HepG2 (cell line): ENCODE data around the gene CORT. TPM values are rescaled to one million over a fixed set of nuclear protein-coding genes. Genes with fewer than 3 reads are reported as not detected.
A peak's percentile ranks its signal among the peaks of the same experiment; 100 is the strongest.

Experiments used
- ARID4A ChIP-seq: sonication (generic); formaldehyde crosslinking; IDR thresholded peaks from 2 replicates; pipeline ENCODE4 v1.5.0; 2020; ENCODE audit warnings: mild to moderate bottlenecking, missing genetic modification reagents, borderline replicate concordance
- CHD4 ChIP-seq: fragments of 200-600 bp; sonication (generic); IDR thresholded peaks from 2 replicates; pipeline ENCODE4 v1.7.0; 2017; ENCODE audit warnings: mild to moderate bottlenecking, low read length, borderline replicate concordance
- DZIP1 ChIP-seq: sonication (generic); formaldehyde crosslinking; IDR thresholded peaks from 2 replicates; pipeline ENCODE4 v1.5.0; 2020; ENCODE audit warnings: mild to moderate bottlenecking, missing genetic modification reagents
- FOXM1 ChIP-seq: sonication (generic); formaldehyde crosslinking; IDR thresholded peaks from 2 replicates; pipeline ENCODE4 v1.5.0; 2020; ENCODE audit warnings: missing genetic modification reagents
- HNF4A ChIP-seq: sonication (generic); formaldehyde crosslinking; IDR thresholded peaks from 2 replicates; pipeline ENCODE4 v1.4.0; 2020; ENCODE audit warnings: missing genetic modification reagents
- NFKB2 ChIP-seq: sonication (generic); formaldehyde crosslinking; IDR thresholded peaks from 2 replicates; pipeline ENCODE4 v1.4.0; 2020; ENCODE audit warnings: missing genetic modification reagents, borderline replicate concordance
- NR1H2 ChIP-seq: sonication (generic); formaldehyde crosslinking; IDR thresholded peaks from 2 replicates; pipeline ENCODE4 v1.8.1; 2022; ENCODE audit warnings: low read depth, missing genetic modification reagents, borderline replicate concordance
- NR2C2 ChIP-seq: sonication (generic); formaldehyde crosslinking; IDR thresholded peaks from 2 replicates; pipeline ENCODE4 v1.4.0; 2020; ENCODE audit warnings: missing genetic modification reagents, mild to moderate bottlenecking, moderate library complexity, borderline replicate concordance
- RNF2 ChIP-seq: fragments of 450-650 bp; conservative IDR thresholded peaks from 2 replicates; pipeline ENCODE4 v1.6.1; 2016; ENCODE audit warnings: low read depth
- ZNF235 ChIP-seq: sonication (generic); formaldehyde crosslinking; IDR thresholded peaks from 2 replicates; pipeline ENCODE4 v1.8.1; 2023; ENCODE audit warnings: mild to moderate bottlenecking, missing genetic modification reagents, borderline replicate concordance
- ZNF24 ChIP-seq: fragments of 450-650 bp; IDR thresholded peaks from 2 replicates; pipeline ENCODE4 v1.6.1; 2017; ENCODE audit warnings: antibody characterized with exemption, mild to moderate bottlenecking
- ZNF556 ChIP-seq: sonication (generic); formaldehyde crosslinking; IDR thresholded peaks from 2 replicates; pipeline ENCODE4 v1.4.0; 2020; ENCODE audit warnings: mild to moderate bottlenecking, missing genetic modification reagents, borderline replicate concordance
- ZNF703 ChIP-seq: sonication (generic); formaldehyde crosslinking; IDR thresholded peaks from 2 replicates; pipeline ENCODE4 v1.5.1; 2020; ENCODE audit warnings: missing genetic modification reagents, mild to moderate bottlenecking, moderate library complexity, borderline replicate concordance
- ZNF878 ChIP-seq: sonication (generic); formaldehyde crosslinking; IDR thresholded peaks from 2 replicates; pipeline ENCODE4 v1.8.1; 2023; ENCODE audit warnings: mild to moderate bottlenecking, missing genetic modification reagents, moderate library complexity
- polyA plus RNA-seq, 8 experiments: library from polyadenylated mRNA; depleted of rRNA in 3 of 8; stranded (reverse) in 7 of 8; unstranded in 1 of 8; fragments of >200 nt; fragmentation: Illumina TruSeq in 4 of 8; extraction: Trizol in 4 of 8; gene quantifications; 2 replicates each; pipeline versions ENCODE4 v1.2.1 to v1.2.3, GENCODE V29; 2011 to 2016; ENCODE audit warnings: low read depth in 4 of 8, missing spikeins in 1 of 8, mixed read lengths in 1 of 8; ENCODE audit not compliant: insufficient read depth in 1 of 8
- total RNA-seq, 5 experiments: library from RNA; depleted of rRNA; stranded (reverse); fragments of >200 nt; fragmentation: Illumina TruSeq; extraction: Trizol; gene quantifications; 2 replicates each; pipeline ENCODE4 v1.2.3, GENCODE V29; 2016; ENCODE audit warnings: low read depth in 1 of 5
- TF ChIP-seq, protein P1 (sequence below): IDR thresholded peaks from 2 replicates; pipeline ENCODE4 v1.4.0; 2020; ENCODE audit warnings: mild to moderate bottlenecking, missing genetic modification reagents

Gene CORT
- total and polyA plus RNA-seq, 2 of the 13 experiments (the other 11 are each of a cell fraction or from before 2014, with no cell fraction given): 0.11 to 0.62 TPM

DNA sequence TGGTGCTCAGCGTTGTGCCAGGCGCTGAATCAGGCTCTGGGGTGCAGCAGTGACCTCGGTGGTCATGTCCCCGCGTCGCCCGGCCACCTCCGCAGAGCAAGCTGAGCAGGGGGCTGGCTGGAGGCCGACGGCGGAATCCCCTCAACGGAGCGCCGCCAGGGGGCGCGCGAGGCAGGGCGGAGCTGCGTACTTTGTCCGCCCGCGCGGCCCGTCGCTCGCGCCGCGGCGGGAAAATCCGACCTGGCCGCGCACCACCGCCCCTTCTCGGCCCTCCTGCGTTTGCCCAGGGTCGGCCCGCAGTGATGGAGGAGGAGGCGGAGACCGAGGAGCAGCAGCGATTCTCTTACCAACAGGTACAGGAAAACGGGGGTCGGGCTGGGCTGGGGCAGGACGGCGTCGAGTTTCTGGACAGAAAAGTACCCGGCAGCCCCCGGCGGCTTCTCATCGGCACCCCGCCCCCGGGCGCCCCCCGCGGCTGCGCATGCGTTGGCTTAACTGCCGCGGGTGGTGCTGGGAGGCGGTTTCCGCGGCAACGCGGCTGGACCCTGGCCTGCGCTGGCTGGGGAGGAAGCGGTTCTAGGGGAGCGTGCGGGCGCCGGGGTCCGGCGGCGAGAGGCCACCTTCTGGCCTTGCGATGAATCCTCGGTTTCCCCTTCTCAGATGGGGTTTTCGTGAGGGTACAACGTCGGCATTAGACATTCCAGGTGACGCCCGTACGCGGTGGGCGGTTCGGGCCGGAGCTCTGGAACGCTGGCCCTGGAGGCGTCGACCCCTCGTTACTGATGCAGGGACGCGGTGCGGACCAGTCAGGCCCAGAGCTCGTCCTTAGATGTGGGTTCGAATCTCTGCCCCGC, 19.4 kb upstream of the CORT start, which contains the start of gene CENPS (continued):
- TF ChIP-seq ZNF878 (CRISPR knock-in tag) (peak; percentile 99), ZNF24 (peak; percentile 64; the same call in 1 of the 2 replicates), FOXM1 (CRISPR knock-in tag) (0 out of 2 replicates have a peak, but pooled peaks have one; percentile 80), NFKB2 (CRISPR knock-in tag) (peak; percentile 97), CHD4 (peak; percentile 32; the same call in 1 of the 2 replicates), NR2C2 (peak; percentile 74; the same call in 1 of the 2 replicates), ARID4A (CRISPR knock-in tag) (peak; percentile 99), ZNF703 (CRISPR knock-in tag) (peak; percentile 86; the same call in 1 of the 2 replicates), RNF2 (peak; percentile 99), ZNF556 (CRISPR knock-in tag) (peak; percentile 89; the same call in 1 of the 2 replicates), NR1H2 (CRISPR knock-in tag) (no peak), HNF4A (CRISPR knock-in tag) (peak; percentile 58), DZIP1 (CRISPR knock-in tag) (peak; percentile 98), ZNF235 (peak; percentile 71; the same call in 1 of the 2 replicates)
- TF ChIP-seq, protein P1, sequence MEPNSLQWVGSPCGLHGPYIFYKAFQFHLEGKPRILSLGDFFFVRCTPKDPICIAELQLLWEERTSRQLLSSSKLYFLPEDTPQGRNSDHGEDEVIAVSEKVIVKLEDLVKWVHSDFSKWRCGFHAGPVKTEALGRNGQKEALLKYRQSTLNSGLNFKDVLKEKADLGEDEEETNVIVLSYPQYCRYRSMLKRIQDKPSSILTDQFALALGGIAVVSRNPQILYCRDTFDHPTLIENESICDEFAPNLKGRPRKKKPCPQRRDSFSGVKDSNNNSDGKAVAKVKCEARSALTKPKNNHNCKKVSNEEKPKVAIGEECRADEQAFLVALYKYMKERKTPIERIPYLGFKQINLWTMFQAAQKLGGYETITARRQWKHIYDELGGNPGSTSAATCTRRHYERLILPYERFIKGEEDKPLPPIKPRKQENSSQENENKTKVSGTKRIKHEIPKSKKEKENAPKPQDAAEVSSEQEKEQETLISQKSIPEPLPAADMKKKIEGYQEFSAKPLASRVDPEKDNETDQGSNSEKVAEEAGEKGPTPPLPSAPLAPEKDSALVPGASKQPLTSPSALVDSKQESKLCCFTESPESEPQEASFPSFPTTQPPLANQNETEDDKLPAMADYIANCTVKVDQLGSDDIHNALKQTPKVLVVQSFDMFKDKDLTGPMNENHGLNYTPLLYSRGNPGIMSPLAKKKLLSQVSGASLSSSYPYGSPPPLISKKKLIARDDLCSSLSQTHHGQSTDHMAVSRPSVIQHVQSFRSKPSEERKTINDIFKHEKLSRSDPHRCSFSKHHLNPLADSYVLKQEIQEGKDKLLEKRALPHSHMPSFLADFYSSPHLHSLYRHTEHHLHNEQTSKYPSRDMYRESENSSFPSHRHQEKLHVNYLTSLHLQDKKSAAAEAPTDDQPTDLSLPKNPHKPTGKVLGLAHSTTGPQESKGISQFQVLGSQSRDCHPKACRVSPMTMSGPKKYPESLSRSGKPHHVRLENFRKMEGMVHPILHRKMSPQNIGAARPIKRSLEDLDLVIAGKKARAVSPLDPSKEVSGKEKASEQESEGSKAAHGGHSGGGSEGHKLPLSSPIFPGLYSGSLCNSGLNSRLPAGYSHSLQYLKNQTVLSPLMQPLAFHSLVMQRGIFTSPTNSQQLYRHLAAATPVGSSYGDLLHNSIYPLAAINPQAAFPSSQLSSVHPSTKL (CRISPR knock-in tag): peak; percentile 57; the same call in 1 of the 2 replicates
